H9 (cell line): ENCODE measurements around the gene PIGS. TPM values are rescaled to one million over a fixed set of nuclear protein-coding genes. Genes with fewer than 3 reads are reported as not detected.

Source experiments
- DNase-seq: peaks from one replicate; pipeline ENCODE4 v3.0.0-alpha.2; 2017
- H2AFZ ChIP-seq: one replicate; pipeline ENCODE4 v1.6.1; 2013; ENCODE audit warnings: mild to moderate bottlenecking, low read length, control low read depth, moderate library complexity
- H2AK5ac ChIP-seq: 2 replicates; pipeline ENCODE4 v1.6.1; 2013; ENCODE audit warnings: low read length, control low read depth, mixed read lengths; ENCODE audit not compliant: insufficient read length
- H2BK120ac ChIP-seq: one replicate; pipeline ENCODE4 v1.6.1; 2013; ENCODE audit warnings: low read depth, mild to moderate bottlenecking, low read length, control low read depth, inconsistent platforms; ENCODE audit not compliant: poor library complexity, severe bottlenecking
- H2BK12ac ChIP-seq: 2 replicates; pipeline ENCODE4 v1.6.1; 2013; ENCODE audit warnings: low read length, control low read depth, mixed read lengths, low read depth; ENCODE audit not compliant: insufficient read length
- H2BK15ac ChIP-seq: 2 replicates; pipeline ENCODE4 v1.6.1; 2013; ENCODE audit warnings: low read depth, low read length, control low read depth
- H2BK20ac ChIP-seq: one replicate; pipeline ENCODE4 v1.6.1; 2013; ENCODE audit warnings: low read depth, mild to moderate bottlenecking, low read length, control low read depth, inconsistent platforms; ENCODE audit not compliant: poor library complexity, severe bottlenecking
- H2BK5ac ChIP-seq: 2 replicates; pipeline ENCODE4 v1.6.1; 2013; ENCODE audit warnings: low read length, control low read depth, mixed read lengths; ENCODE audit not compliant: insufficient read length
- H3K14ac ChIP-seq: 2 replicates; pipeline ENCODE4 v1.6.1; 2013; ENCODE audit warnings: low read length, control low read depth; ENCODE audit not compliant: insufficient read depth
- H3K18ac ChIP-seq: 2 replicates; pipeline ENCODE4 v1.6.1; 2013; ENCODE audit warnings: low read depth, mild to moderate bottlenecking, mixed read lengths, low read length, control low read depth; ENCODE audit not compliant: insufficient read length
- H3K23ac ChIP-seq: 2 replicates; pipeline ENCODE4 v1.6.1; 2013; ENCODE audit warnings: low read length, control low read depth, mixed read lengths, low read depth; ENCODE audit not compliant: insufficient read length
- H3K23me2 ChIP-seq: 2 replicates; pipeline ENCODE4 v1.6.1; 2013; ENCODE audit warnings: low read depth, mild to moderate bottlenecking, mixed read lengths, low read length, control low read depth; ENCODE audit not compliant: insufficient read length, poor library complexity, severe bottlenecking
- H3K27ac ChIP-seq: 2 replicates; pipeline ENCODE4 v1.5.1; 2013; ENCODE audit warnings: low read length, control low read depth, mixed read lengths, low read depth; ENCODE audit not compliant: insufficient read length
- H3K27me3 ChIP-seq: 2 replicates; pipeline ENCODE4 v1.6.1; 2013; ENCODE audit warnings: low read length, control low read depth, inconsistent platforms; ENCODE audit not compliant: insufficient read depth
- H3K4ac ChIP-seq: 2 replicates; pipeline ENCODE4 v1.6.1; 2013; ENCODE audit warnings: low read depth, mild to moderate bottlenecking, control low read depth, inconsistent platforms, low read length, moderate library complexity
- H3K4me1 ChIP-seq: 2 replicates; pipeline ENCODE4 v1.6.1; 2013; ENCODE audit warnings: low read length, control low read depth, inconsistent platforms; ENCODE audit not compliant: insufficient read depth
- H3K4me2 ChIP-seq: 2 replicates; pipeline ENCODE4 v1.6.1; 2013; ENCODE audit warnings: low read length, control low read depth, mixed read lengths; ENCODE audit not compliant: insufficient read length, insufficient read depth
- H3K56ac ChIP-seq: 2 replicates; pipeline ENCODE4 v1.6.1; 2013; ENCODE audit warnings: low read depth, mild to moderate bottlenecking, mixed read lengths, low read length, control low read depth; ENCODE audit not compliant: insufficient read length
- H3K79me1 ChIP-seq: 2 replicates; pipeline ENCODE4 v1.6.1; 2013; ENCODE audit warnings: low read depth, mild to moderate bottlenecking, moderate library complexity, low read length, control low read depth, inconsistent platforms; ENCODE audit not compliant: insufficient read depth, poor library complexity, severe bottlenecking
- H3K79me2 ChIP-seq: 2 replicates; pipeline ENCODE4 v1.6.1; 2013; ENCODE audit warnings: low read length, control low read depth, inconsistent platforms; ENCODE audit not compliant: insufficient read depth
- H3K9ac ChIP-seq: 2 replicates; pipeline ENCODE4 v1.6.1; 2013; ENCODE audit warnings: low read length, control low read depth, mixed read lengths; ENCODE audit not compliant: insufficient read length; ENCODE audit errors: extremely low read depth
- H3K9me3 ChIP-seq: one replicate; pipeline ENCODE4 v1.6.1; 2013; ENCODE audit warnings: low read depth, low read length, inconsistent platforms; ENCODE audit not compliant: control insufficient read depth
- H3T11ph ChIP-seq: one replicate; pipeline ENCODE4 v1.6.1; 2013; ENCODE audit warnings: mild to moderate bottlenecking, low read length, control low read depth, inconsistent platforms
- H4K20me1 ChIP-seq: one replicate; pipeline ENCODE4 v1.6.1; 2013; ENCODE audit not compliant: control insufficient read depth, insufficient read length, insufficient read depth
- H4K5ac ChIP-seq: 2 replicates; pipeline ENCODE4 v1.6.1; 2013; ENCODE audit warnings: low read depth, mild to moderate bottlenecking, mixed read lengths, low read length, control low read depth; ENCODE audit not compliant: insufficient read length
- H4K8ac ChIP-seq: replicated peaks from 2 replicates; pipeline ENCODE4 v1.6.1; 2013; ENCODE audit warnings: low read length, control low read depth, mixed read lengths, low read depth; ENCODE audit not compliant: insufficient read length
- H4K91ac ChIP-seq: 2 replicates; pipeline ENCODE4 v1.6.1; 2013; ENCODE audit warnings: low read depth, mild to moderate bottlenecking, moderate library complexity, mixed read lengths, low read length, control low read depth; ENCODE audit not compliant: insufficient read length
- H3K27ac Mint-ChIP-seq, 3 experiments: 2 replicates in 2 of 3; 3 replicates in 1 of 3; pipeline ENCODE4 v1.8.0; 2020 to 2021; ENCODE audit warnings: mixed read lengths in 3 of 3, mild to moderate bottlenecking in 1 of 3, moderate library complexity in 1 of 3
- H3K27me3 Mint-ChIP-seq: 2 replicates; pipeline ENCODE4 v1.8.0; 2021; ENCODE audit warnings: low read depth, mild to moderate bottlenecking, moderate library complexity, mixed read lengths
- H3K36me3 Mint-ChIP-seq, 3 experiments: 2 replicates in 2 of 3; 3 replicates in 1 of 3; pipeline ENCODE4 v1.8.0; 2020 to 2021; ENCODE audit warnings: low read depth in 3 of 3, mixed read lengths in 3 of 3; ENCODE audit not compliant: insufficient read depth in 1 of 3
- H3K4me1 Mint-ChIP-seq, 2 experiments: 2 replicates each; pipeline ENCODE4 v1.8.0; 2020; ENCODE audit warnings: mixed read lengths in 2 of 2
- H3K4me3 Mint-ChIP-seq, 2 experiments: 2 replicates in 1 of 2; 3 replicates in 1 of 2; pipeline ENCODE4 v1.8.0; 2020 to 2021; ENCODE audit warnings: mild to moderate bottlenecking in 2 of 2, mixed read lengths in 2 of 2, moderate library complexity in 1 of 2
- H3K9me3 Mint-ChIP-seq, 2 experiments: 2 replicates in 1 of 2; 3 replicates in 1 of 2; pipeline ENCODE4 v1.8.0; 2020; ENCODE audit warnings: mild to moderate bottlenecking in 2 of 2, mixed read lengths in 2 of 2, moderate library complexity in 1 of 2
- WGBS: extraction: QIAGEN DNeasy Blood & Tissue Kit; methylation state at CpG from one replicate; pipeline ENCODE4 v1.1.7; 2013; ENCODE audit warnings: missing lambda C conversion rate, low lambda C conversion rate, mixed read lengths; ENCODE audit not compliant: insufficient read length; ENCODE audit errors: extremely low coverage; 5-methylcytosine and 5-hydroxymethylcytosine counted together
- total RNA-seq: library from RNA; stranded (reverse); gene quantifications from 2 replicates; pipeline ENCODE4 v1.2.1, GENCODE V29; 2021
- TF ChIP-seq, protein P1 (sequence below): fragments of 200-600 bp; sonication (generic); conservative IDR thresholded peaks from 3 replicates; pipeline ENCODE4 v1.8.0; 2021; ENCODE audit warnings: antibody characterized with exemption, mild to moderate bottlenecking

PIGS gene
- total RNA-seq, 1 experiment from 2014 or later = 45.8 TPM

GRCh38 chr17:28509789-28510188 lies 61.5 kb downstream of the PIGS start:
- no peak for DNase-seq
- no peak overlapping the region for H3K27ac ChIP-seq
- no peak overlapping the region for H3K4me2 ChIP-seq
- H3K27ac Mint-ChIP-seq = no peak overlapping the region
- no peak overlapping the region for H2BK5ac ChIP-seq
- H3K36me3 Mint-ChIP-seq = no peaks in the 10 kb centered on the region
- TF ChIP-seq, protein P1, sequence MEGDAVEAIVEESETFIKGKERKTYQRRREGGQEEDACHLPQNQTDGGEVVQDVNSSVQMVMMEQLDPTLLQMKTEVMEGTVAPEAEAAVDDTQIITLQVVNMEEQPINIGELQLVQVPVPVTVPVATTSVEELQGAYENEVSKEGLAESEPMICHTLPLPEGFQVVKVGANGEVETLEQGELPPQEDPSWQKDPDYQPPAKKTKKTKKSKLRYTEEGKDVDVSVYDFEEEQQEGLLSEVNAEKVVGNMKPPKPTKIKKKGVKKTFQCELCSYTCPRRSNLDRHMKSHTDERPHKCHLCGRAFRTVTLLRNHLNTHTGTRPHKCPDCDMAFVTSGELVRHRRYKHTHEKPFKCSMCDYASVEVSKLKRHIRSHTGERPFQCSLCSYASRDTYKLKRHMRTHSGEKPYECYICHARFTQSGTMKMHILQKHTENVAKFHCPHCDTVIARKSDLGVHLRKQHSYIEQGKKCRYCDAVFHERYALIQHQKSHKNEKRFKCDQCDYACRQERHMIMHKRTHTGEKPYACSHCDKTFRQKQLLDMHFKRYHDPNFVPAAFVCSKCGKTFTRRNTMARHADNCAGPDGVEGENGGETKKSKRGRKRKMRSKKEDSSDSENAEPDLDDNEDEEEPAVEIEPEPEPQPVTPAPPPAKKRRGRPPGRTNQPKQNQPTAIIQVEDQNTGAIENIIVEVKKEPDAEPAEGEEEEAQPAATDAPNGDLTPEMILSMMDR = no peak
- no peak overlapping the region for H3T11ph ChIP-seq
- H3K4me3 Mint-ChIP-seq = peak overlapping the region in 1 of 2 experiments; percentile 17; a peak in 2 of 5 replicates
- no peaks in the 10 kb centered on the region for H4K20me1 ChIP-seq
- H3K79me1 ChIP-seq = no peaks in the 10 kb centered on the region
- no CpG with 5 or more reads among the region's 7 CpGs for WGBS
- H2BK12ac ChIP-seq = no peak overlapping the region
- no peaks in the 10 kb centered on the region for H3K79me2 ChIP-seq
- H4K8ac ChIP-seq = no peak overlapping the region
- H3K4ac ChIP-seq = no peak overlapping the region
- no peaks in the 10 kb centered on the region for H3K9me3 ChIP-seq
- H3K18ac ChIP-seq = no peak overlapping the region
- no peak overlapping the region for H3K9ac ChIP-seq
- no peaks in the 10 kb centered on the region for H3K9me3 Mint-ChIP-seq
- H3K4me1 Mint-ChIP-seq = peaks cover 5 to 18% of the 10 kb centered on the region in 2 experiments; a peak in 2 of 4 replicates
- no peak overlapping the region for H3K14ac ChIP-seq
- H4K91ac ChIP-seq = no peak overlapping the region
- H3K56ac ChIP-seq = no peak overlapping the region
- H4K5ac ChIP-seq = no peak overlapping the region
- H3K4me1 ChIP-seq = no peaks in the 10 kb centered on the region; the same call in 1 of the 2 replicates
- H2AFZ ChIP-seq = no peak overlapping the region
- H3K27me3 ChIP-seq = no peaks in the 10 kb centered on the region
- no peak overlapping the region for H2BK15ac ChIP-seq
- H3K23ac ChIP-seq = no peak overlapping the region
- H2BK120ac ChIP-seq = no peak overlapping the region
- H2AK5ac ChIP-seq = no peak overlapping the region
- no peaks in the 10 kb centered on the region for H3K23me2 ChIP-seq
- H3K27me3 Mint-ChIP-seq = peaks cover 30% of the 10 kb centered on the region
- no peak overlapping the region for H2BK20ac ChIP-seq
